HUES64 (cell line): ENCODE results near the gene ALDOC.

ENCODE experiments used
- H3K27ac ChIP-seq: 2 replicates; pipeline ENCODE4 v1.7.0; 2013; ENCODE audit warnings: low read depth, low read length, inconsistent platforms
- H3K27me3 ChIP-seq: 2 replicates; pipeline ENCODE4 v1.6.1; 2013; ENCODE audit warnings: mild to moderate bottlenecking, low read length; ENCODE audit not compliant: insufficient read depth
- H3K36me3 ChIP-seq: 2 replicates; pipeline ENCODE4 v1.6.1; 2013; ENCODE audit warnings: mild to moderate bottlenecking, low read length; ENCODE audit not compliant: insufficient read depth
- H3K4me1 ChIP-seq: 2 replicates; pipeline ENCODE4 v1.6.1; 2013; ENCODE audit warnings: mild to moderate bottlenecking, low read length, moderate library complexity; ENCODE audit not compliant: insufficient read depth
- H3K4me3 ChIP-seq: 2 replicates; pipeline ENCODE4 v1.5.1; 2013; ENCODE audit warnings: mild to moderate bottlenecking, low read length, moderate library complexity
- H3K9ac ChIP-seq: 2 replicates; pipeline ENCODE4 v1.6.1; 2013; ENCODE audit warnings: mild to moderate bottlenecking, low read depth, low read length
- H3K9me3 ChIP-seq: 2 replicates; pipeline ENCODE4 v1.6.1; 2013; ENCODE audit warnings: low read depth, low read length; ENCODE audit not compliant: insufficient read depth
- WGBS: fragments of 150-250, 120-280 bp; methylation state at CpG from one replicate; pipeline ENCODE4 v1.1.7; 2013; ENCODE audit warnings: missing lambda C conversion rate; 5-methylcytosine and 5-hydroxymethylcytosine counted together

Gene ALDOC

GRCh38 chr17:28529013-28529400 lies 47.7 kb downstream of the ALDOC start:
- Histone ChIP-seq H3K27me3 (no peaks in the 10 kb centered on the region), H3K9ac (no peak overlapping the region), H3K27ac (no peak overlapping the region), H3K4me1 (no peaks in the 10 kb centered on the region), H3K36me3 (no peaks in the 10 kb centered on the region), H3K4me3 (no peak overlapping the region), H3K9me3 (no peaks in the 10 kb centered on the region)
- 96% methylated on average over 3 of the region's 3 CpGs for WGBS

GRCh38 chr17:28528327-28529012 lies 48.2 kb downstream of the ALDOC start:
- no peaks in the 10 kb centered on the region for H3K4me1 ChIP-seq
- WGBS: 70% methylated on average over 9 of the region's 9 CpGs
- H3K36me3 ChIP-seq: no peaks in the 10 kb centered on the region
- H3K4me3 ChIP-seq: no peak overlapping the region
- no peak overlapping the region for H3K27ac ChIP-seq
- H3K9me3 ChIP-seq: no peaks in the 10 kb centered on the region
- no peak overlapping the region for H3K9ac ChIP-seq
- H3K27me3 ChIP-seq: no peaks in the 10 kb centered on the region

- Histone ChIP-seq H3K4me3 (no peak overlapping the region), H3K36me3 (no peaks in the 10 kb centered on the region), H3K27ac (no peak overlapping the region), H3K9ac (no peak overlapping the region), H3K9me3 (no peaks in the 10 kb centered on the region), H3K27me3 (no peaks in the 10 kb centered on the region), H3K4me1 (no peaks in the 10 kb centered on the region)
- WGBS: 94% methylated on average over 2 of the region's 2 CpGs
Measured at GRCh38 chr17:28527859-28528258, 48.8 kb downstream of the ALDOC start.

GRCh38 chr17:28527181-28527681 lies 49.5 kb downstream of the ALDOC start:
- Histone ChIP-seq H3K4me3 (no peak overlapping the region), H3K27ac (no peak overlapping the region), H3K27me3 (no peaks in the 10 kb centered on the region), H3K9ac (no peak overlapping the region), H3K4me1 (no peaks in the 10 kb centered on the region), H3K9me3 (no peaks in the 10 kb centered on the region), H3K36me3 (no peaks in the 10 kb centered on the region)
- 84% methylated on average over 2 of the region's 2 CpGs for WGBS

GRCh38 chr17:28526381-28526780 lies 50.3 kb downstream of the ALDOC start:
- no peak overlapping the region for H3K9ac ChIP-seq
- no peaks in the 10 kb centered on the region for H3K27me3 ChIP-seq
- no peaks in the 10 kb centered on the region for H3K4me1 ChIP-seq
- WGBS: 88% methylated on average over 8 of the region's 8 CpGs
- no peaks in the 10 kb centered on the region for H3K36me3 ChIP-seq
- H3K9me3 ChIP-seq: no peaks in the 10 kb centered on the region
- no peak overlapping the region for H3K27ac ChIP-seq
- H3K4me3 ChIP-seq: no peak overlapping the region

- H3K36me3 ChIP-seq: no peaks in the 10 kb centered on the region
- H3K4me3 ChIP-seq: no peak overlapping the region
- H3K9ac ChIP-seq: no peak overlapping the region
- WGBS: 94% methylated on average over 25 of the region's 25 CpGs
- no peaks in the 10 kb centered on the region for H3K4me1 ChIP-seq
- H3K27ac ChIP-seq: no peak overlapping the region
- H3K9me3 ChIP-seq: no peaks in the 10 kb centered on the region
- H3K27me3 ChIP-seq: no peaks in the 10 kb centered on the region
Measured at GRCh38 chr17:28524476-28525424, 51.9 kb downstream of the ALDOC start.

- Histone ChIP-seq H3K4me1 (no peaks in the 10 kb centered on the region), H3K27ac (no peak overlapping the region), H3K4me3 (no peak overlapping the region), H3K9me3 (no peaks in the 10 kb centered on the region), H3K36me3 (no peaks in the 10 kb centered on the region), H3K27me3 (no peaks in the 10 kb centered on the region), H3K9ac (no peak overlapping the region)
- 91% methylated on average over 15 of the region's 15 CpGs for WGBS
Measured at GRCh38 chr17:28523876-28524275, 52.8 kb downstream of the ALDOC start.

- H3K36me3 ChIP-seq: no peaks in the 10 kb centered on the region
- H3K9ac ChIP-seq: no peak overlapping the region
- no peaks in the 10 kb centered on the region for H3K27me3 ChIP-seq
- H3K9me3 ChIP-seq: no peaks in the 10 kb centered on the region
- WGBS: 90% methylated on average over 6 of the region's 6 CpGs
- no peak overlapping the region for H3K4me3 ChIP-seq
- no peaks in the 10 kb centered on the region for H3K4me1 ChIP-seq
- H3K27ac ChIP-seq: no peak overlapping the region
Measured at GRCh38 chr17:28523186-28523585, 53.5 kb downstream of the ALDOC start.
